Stromal cell of bone marrow (primary cell): ENCODE data around the gene PHF12.
"Not testable (repeated sequence)": the region's sequence is repeated elsewhere in the genome, so short reads cannot be mapped to it uniquely, and the experiment has no call there.

ENCODE experiments used
- DNase-seq: peaks from one replicate; pipeline ENCODE4 v3.0.0-alpha.2; 2012; ENCODE audit warnings: low read depth

PHF12 gene

DNA sequence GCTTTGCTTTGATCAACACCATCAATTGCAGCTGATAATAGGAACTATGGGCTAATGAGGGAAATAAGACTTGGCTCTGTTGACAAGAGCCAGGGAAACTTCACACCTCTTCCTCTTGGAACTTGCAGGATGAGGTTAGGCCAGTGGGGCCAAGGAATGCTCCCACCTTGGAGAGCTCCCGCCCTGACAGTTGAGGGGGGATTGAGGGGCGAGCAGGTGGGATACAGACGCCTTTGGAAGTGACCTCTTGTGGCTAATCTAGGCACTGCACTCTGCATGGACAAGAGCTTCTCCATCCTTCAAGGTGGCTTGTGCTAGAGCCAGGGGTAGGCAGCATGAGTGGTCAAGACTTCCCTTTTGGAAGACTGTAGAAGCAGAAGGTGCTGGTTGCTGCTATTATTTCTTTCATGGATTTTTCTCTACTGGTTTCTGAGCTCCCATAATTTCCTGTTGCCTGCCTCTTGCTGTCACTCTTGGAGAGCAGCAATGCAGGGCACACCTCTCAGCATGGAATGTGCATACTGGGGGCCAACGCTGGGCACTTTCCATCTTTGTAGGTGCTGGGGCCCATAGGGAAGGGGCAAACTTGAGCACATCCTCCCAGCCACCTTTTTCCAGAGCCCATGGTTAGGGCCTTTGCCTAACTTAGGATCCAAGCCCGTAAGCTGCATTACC, 2.3 kb upstream of the PHF12 start:
- DNase-seq, result no peak

DNA sequence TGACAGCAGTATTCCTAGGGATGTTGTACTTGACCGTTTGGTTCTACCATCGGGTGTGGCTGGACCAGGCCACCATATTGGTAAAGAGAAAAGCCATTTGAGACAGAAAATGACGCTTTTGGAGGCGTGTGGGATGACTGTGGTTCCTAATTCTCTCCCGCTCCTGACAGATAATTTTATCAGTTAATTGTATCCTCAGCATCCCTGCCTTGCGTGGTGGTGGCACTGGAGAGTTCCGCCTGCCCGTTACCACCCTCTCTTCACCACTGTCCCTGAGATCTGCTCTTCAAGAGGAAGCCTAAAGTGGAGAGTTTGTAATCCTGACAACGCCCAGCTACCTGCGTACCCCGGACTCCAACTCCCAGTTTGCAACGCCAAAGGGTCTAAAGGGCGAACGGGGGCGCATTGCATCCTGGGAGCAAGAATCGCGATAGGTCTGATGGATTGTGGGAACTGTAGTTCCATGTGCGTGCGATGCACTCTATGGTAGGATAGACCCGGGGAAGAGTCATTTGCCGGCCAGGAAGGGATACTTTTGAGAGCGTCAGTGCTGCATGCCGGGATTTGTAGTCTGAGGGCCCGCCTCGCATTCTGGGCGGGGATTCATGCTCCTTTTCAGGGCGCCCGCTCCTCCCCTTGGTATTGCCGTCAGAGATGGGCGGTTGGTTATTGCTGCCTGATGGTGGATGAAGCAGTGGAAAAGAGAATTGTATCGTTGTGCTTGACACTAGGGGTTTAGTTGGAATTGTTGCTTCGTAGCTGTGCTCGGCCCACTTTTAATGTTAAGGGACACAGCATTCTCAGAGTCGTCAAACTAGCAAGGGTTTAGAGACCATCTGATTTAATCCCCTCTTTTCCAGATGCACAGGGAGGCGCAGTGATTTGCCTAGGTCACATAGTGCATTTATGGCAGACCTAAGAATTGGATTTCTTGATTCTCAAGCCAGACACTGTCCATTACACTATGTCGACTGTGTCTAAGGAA, 965 bp upstream of the PHF12 start:
- peak; percentile 100 for DNase-seq

DNA sequence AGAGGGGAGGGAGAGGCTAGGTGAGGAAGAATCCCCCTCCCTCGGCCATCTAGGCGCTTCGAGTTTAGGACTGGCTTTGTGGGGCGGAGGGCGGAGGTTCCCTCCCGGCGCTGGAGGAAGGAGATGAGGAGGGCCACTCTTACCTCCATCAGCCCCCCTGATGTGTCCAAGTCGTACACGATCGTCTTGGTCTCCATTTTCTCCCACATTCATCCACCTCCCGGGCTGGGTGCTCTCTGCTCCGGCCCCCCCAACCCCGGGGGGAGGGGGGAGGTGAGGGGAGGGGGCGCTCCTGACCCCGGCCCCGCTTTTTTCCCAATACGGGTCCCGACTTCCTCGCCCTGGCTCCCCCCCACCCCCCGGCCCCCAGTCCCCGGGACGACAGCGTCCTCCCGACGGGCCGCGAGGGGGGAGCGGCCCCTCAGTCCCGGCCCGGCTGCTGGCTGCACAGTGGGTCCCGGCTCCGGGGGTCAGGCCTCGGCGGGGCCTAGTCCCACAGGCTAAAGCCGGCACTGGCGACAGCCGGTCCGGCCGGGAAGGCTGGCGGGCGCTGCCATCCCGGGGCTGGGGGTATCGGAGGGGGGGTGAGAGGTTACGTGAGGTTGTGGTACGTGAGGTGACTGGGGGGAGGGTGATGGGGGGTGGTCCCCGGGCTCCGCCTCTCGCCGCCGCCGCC, 428 bp downstream of the PHF12 start:
- DNase-seq, result no peak

DNA sequence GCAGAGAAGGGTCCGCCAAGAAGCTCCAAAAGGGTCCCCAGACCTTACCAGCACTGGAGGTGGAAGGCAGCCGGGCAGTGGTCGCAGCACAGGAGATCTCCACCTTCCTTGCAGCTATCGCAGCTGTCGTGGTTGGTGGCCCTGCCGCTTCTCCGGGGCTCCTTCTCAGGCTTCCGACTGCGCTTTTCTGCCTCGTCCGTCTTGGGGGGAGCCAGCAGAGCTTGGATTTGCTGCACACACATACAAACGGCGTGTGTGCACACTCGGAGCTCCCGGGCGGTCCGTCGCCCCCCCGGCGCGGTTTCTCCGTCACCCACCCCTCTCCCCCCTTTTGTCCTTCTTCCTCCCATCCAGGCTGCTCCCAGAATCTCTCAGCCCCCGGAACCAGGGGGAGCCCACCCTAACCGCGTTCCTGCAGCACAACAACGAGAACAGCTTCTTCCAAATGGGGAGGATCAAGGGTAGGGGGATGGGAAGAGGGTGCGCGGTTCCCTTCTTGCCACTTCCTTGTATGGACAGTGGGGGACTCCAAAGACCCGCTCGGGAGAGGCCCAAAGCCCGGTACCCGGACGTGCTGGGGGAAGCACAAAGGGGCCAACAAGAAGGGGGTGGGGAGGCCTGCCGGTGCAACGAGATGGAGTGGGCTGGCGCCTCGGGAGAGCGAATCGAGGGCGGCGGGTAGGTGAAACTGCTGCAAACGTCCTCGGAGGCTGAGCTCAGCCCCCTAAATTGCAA, 1.1 kb downstream of the PHF12 start:
- DNase-seq, result no peak

DNA sequence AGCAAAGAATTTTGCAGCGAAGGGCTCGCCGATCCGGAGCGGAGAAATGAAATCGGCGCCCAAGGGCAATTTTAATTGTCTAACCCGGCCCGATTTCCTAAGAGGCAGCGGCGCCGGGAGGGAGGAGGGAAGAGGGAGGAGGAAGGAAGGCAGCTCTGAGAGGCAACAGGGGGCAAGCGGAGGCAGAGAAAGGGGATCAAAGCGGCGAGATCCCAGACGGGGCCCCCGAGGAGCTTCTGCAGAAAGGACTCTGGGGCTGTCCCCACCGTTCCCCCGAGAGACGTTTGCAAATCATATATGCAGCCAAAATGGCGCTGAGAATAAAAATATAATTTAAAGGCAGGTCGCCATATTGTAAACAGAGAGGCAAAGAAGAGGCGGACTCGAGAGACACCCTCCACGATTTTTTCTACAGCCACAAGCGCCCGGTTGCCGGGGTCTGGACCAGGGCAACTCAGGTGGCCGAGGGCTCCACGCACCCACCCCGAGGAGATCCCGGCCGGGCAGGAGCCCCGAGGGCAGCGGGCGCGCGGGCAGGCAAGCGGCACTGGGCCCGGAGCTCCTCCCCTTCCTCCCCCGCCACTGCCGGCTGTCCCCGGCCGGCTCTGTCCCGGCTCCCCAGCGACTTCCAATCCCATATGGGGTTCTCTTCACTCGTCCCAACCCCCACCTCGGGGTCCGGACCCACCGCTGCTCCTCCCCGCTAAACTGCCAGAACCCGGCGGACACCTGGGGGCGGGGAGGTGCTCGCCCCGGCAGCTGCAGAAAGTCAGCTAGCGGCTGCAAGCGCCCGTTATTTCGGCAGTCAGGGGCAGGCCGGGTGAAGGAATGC, 1.9 kb downstream of the PHF12 start:
- no peak for DNase-seq

DNA sequence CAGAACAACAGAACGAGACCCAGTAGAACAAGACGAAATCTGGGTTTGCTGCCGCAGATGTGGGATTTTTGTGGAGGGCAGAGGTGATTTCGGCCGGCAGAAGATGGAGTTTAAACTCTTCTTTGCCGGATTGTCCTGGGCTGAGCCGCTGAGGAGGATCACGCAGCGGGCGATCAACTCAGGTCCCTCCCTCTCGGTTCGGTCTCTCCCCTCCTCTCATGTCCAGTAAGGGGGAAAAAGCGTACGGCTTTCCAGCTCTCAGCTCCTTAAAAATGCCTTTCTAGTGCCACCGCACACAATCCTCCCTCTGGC, 2.5 kb downstream of the PHF12 start:
- DNase-seq, result no peak

DNA sequence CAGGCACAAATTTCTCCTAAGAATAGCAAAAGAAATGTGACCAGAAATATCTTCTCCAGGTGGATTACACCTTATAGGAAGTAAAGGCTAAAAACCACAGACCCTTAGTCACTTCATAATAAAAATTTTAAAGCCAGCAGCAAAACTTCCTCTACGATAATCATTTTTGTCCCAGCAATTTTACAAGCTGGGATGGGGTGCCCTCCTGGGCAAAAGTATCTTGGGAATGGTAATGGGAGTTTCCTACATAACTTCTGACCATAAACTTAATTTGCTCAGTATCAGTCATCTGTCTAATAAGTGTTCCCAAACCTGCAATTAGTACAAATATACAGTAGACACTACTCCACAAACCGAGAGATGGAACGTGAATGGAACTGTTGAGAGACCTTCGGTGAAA, 3.0 kb downstream of the PHF12 start:
- no peak for DNase-seq

DNA sequence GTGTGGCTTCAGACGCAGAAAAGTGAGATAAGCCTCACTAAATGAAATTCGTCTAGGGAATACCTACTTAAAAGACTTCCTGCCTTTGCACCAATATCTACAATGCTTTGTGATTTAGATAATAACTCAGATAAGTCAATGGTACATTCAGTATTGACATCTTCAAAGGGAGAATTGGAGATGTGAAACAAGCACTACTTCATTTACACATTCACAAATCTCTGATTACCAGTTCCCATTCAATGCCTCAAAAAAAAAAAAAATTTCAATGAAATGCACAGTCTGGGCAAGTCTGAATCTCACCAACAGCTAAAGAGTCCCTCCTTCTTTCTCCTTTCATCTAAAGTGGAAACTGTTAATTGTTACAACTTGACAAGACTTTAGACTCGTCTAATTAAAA, 3.7 kb downstream of the PHF12 start:
- no peak for DNase-seq

DNA sequence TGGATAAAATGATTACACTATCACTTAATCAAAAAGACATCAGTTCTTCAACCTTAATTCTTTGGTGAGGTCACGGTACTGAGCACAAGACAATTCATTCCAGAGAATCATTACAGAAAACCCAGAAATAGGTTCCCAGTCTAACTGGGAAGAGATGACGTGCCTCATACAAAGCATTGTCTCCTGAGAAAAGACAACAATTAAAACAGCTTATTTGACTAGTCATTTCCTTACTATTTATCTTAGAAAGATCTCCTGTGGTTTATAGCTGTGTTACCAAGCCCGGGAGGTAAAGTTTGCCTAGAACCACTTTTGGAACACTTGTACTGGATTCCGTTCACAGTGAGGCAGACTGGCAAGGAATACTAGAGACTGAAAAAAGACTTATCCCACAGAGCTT, 5.1 kb downstream of the PHF12 start:
- peak; percentile 59 for DNase-seq

DNA sequence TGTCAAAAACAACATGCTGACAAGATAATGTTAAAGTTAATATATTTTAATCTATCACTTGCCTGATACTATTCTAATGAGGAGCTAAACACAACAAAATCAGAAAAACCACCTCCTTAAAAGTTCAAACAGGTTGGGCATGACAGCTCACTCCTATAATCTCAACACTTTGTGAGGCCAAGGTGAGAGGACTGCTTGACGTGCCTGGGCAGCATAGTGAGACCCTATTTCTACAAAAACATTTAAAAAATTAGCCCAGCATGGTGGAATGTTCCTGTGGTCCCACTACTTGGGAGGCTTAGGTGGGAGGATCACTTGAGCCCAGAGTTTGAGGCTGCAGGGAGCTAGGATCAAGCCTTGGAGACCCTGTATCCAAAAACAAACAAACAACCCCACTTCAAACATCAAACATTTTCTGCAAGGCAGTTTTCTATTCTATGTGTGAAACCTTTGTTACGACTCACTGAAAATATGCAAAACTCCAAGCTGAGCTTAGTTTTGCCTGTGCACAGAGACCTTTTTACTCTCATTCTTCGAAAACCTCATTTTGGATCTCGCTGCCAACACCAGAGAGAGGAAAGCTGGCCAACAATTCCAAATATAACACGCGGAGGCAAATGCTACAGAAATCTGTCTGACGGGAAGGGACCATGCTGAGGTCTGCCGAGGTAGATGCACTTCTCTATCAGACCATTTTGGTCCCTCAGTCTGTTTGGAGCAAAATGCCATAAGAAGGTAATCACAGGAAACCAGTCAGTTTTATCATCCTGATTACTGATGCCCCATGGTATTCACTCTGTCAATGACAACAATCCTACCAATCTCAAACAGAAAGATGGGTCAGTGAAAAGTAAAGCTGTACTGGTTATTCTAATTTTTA, 6.2 kb downstream of the PHF12 start:
- DNase-seq, result no peak

DNA sequence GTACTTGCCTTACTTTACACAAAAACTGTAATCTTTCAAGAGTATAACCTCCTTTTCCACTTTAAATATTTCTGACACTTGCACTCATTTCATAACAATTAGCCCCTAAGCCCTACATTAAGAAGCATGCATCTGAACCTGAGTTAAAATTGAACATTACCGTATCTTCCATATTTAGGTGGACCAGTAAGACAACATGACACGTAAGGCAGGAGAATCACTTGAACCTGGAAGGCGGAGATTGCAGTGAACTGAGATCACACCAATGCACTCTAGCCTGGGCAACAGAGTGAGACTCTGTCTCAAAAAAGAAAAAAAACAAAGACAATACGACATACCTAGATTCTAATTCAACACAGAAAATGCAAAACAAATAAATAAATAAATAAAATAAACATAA, 7.0 kb downstream of the PHF12 start:
- no peak for DNase-seq

DNA sequence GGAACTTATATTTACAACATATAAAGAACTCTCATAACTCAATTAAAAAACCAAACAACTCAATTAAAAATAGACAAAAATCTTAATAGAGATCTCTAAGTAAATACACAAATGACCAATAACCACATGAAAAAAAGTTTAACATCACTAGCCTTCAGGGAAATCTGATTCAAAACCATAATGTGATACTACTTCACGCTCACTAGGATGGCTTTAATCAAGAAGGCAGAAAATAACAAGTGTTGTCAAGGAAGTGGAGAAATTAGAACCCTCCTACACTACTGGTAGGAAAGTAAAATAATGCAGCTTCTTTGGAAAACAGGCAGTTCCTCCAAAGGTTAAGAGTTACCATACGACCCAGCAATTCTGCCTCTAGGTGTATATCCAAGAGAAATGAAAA, 8.4 kb downstream of the PHF12 start:
- DNase-seq, result no peak

DNA sequence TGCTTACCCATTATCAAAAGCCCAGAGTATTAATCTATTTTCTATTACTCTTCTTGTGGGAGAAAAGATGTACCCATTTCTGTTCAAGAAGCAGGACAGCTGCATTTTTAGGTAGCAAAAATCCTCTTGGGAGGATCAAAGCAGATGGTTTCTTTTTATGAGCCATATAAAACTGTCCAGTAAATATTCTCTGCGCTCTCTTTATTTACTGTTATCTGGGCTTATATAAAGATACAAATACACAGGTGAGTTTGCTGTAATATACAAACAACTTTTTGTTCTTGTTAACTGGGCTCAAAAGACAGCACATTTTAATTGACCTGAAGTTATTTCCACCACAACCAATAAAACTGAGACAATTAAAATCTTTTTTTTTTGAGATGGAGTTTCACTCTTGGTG, 10.1 kb downstream of the PHF12 start:
- no peak for DNase-seq

DNA sequence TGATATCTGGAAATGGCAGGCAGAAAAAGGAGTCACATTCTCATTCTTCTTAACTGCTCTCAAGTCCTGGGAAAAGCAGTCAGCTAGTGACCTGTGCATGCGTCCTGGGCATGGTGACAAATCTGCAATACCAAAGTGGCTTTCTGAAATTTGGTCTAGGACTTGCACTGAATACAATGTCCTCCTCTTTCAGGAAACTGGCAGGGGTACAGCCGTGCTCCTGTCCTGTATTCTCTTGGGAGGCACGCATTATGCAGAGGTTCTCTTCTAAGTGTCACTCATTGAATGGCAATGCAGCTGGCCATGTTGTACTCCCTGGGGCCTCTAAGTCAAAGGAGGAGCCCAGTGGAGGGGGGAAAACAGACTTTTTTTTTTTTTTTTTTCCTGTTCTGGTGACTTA, 10.6 kb downstream of the PHF12 start:
- DNase-seq, result no peak

DNA sequence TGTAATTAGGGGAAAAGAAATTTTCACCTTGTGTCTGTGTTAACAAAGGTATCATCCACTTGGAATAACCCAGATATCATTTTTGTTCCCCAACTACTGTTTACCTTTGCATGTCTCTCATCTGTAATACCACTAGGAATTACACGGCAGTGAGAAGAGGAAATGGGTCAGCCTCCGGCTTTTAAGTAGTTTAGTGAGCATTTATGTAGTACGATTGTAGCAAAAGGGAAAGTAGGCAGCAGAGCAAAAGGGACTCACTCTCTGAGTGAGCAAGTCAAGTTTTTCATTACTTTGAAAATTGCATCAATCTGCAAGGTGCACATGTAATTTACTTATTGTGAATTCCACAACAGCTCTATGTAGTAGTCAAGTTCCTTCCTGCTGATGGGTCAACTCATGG, 11.2 kb downstream of the PHF12 start:
- no peak for DNase-seq

DNA sequence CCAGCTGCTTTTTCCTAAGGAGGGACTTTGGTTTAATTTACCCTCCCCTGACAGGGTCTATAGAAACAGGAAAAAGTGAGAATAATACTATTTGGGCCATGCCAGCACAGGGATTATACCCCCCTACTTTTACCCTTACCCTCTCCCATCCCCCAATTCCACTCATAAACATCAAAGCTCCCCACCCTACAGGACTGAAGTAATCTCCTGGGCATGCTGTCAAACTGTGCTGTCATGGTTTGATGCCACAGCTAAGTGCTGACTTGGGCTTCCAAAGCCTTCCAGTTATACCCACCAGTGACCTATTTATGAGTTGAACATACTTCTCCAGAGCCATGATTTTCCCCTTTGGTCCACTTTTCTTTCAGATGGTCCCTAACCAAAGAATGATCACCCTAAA, 12.8 kb downstream of the PHF12 start:
- DNase-seq, result no peak

DNA sequence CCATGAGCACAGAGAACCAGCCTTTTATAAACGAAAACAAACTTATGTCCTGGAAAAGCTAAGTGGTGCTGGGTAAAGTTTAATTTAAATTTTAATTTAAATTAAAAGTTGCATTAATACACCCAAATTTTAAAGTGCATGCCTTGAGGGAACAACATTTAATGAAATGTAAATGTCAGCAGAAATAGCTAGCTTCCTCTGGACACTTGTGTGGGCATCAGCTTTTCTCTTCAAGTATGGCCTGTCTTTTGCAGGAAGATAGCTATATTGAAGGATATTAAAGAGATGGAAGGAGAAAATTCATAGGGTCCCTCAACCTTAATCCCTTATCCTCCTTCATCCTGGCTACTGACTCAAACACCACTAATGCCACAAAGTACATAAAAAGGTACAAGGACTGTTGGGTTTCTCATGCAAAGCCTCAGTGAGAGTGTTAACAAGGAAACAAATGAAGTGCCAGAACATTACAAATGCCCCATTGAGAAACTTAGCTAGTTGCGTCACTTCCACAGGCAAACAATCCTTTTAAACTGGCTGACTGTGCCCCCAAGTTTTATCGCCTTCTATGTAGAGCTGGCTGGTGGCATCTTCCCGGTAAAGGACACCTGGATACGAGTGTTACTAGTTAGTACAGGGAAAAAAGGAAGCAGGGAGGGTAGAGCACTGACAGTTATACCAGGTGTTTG, 14.1 kb downstream of the PHF12 start:
- peak; percentile 22 for DNase-seq

DNA sequence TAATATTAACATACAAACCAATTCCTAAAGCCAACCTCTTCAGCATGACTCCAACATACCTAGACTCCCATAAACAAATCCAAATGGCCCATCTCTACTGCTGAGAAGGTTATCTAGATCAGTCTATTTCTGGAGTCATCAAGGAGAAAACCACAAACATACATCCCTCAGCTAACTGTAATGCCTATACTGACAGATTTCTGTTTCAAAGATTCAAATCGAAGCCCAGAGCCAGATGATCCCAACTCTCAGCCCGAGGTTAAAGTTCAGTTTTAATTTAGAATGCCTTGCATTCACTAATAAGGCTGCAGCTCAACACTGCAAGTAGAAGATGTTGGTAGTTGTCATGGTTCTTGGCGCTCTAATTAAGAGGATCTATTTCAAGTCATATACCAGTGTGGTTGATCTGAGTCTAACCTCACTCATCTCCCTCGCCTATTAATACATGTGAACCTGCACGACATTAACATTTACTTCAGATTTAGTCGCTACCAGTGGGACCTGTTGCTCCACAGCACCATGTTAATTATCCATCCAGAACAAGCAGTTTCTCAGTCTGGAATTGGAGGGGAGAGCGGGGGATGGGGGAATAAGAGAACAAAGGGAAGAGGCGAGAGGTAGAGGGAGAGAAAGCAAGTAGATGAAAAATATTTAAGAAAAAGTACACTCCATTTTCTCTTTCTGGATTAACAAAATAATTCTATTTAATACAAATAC, 15.4 kb downstream of the PHF12 start:
- DNase-seq, result no peak

DNA sequence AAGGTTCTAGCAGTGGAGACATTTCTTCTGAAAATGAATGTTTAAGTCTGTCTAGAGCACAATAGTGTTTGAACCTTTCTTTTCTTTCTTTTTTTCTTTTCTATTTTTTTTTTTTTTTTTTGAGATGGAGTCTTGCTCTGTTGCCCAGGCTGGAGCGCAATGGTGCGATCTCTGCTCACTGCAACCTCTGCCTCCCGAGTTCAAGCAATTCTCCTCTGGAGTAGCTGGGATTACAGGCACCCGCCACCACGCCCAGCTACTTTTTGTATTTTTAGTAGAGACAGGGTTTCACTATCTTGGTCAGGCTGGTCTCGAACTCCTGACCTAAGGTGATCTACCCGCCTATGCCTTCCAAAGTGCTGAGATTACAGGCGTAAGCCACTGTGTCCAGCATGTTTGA, 16.8 kb downstream of the PHF12 start:
- DNase-seq, result not testable (repeated sequence)
